ENCODE results near the gene PPARA.

DNA sequence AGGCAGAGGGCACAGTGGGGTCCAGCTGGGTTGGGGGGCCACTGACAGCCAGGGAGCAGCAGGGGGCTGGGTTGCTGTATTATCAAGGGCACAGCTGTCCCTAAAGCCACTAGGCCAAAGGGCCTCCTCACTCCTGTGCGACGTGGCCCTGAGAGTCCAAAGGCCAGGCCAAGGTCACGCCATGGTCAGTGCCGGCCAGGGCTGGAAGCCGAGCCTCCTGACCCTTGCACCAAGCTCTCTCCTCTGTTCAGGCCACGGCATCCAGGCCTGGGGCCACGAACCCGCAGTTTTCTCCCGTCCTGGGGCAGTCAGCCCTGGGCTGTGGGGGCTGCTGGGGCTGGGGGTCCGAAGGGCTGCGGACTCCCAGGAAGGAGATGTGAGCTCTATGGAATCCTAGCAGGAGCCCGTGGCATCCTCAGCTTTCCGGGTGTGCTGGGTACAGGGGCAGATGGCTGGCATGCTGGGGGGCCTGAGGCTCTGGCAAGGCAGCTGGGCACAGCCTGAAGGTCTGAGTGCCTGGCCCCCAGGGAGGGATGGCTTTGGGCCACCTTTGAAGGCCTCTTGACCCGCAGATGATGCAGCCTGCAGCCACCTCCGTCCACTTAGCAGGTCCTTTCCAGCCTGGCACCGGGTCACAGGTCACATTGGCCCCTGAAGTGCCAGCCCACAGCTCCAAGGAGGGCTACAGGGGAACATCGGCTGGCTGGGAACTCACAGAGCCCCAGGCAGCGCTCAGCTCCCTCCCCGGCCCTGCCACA lies 17.3 kb upstream of the PPARA start:
- no peak for TF ChIP-seq CTCF (IDR thresholded peaks at IDR 0.05; ENCODE audit: low read depth, low read length)
- TF ChIP-seq EZH2phosphoT487 (IDR thresholded peaks at IDR 0.05; ENCODE audit: low read depth), result no peak

Measured in OCI-LY3 (cell line).